ENCODE results near the gene NOS3.

- peak in 1 of 2 donors; percentile 17 for TF ChIP-seq POLR2AphosphoS5 (IDR thresholded peaks at IDR 0.05)
- no peak for TF ChIP-seq CTCF (IDR thresholded peaks at IDR 0.05)
These were observed 48.4 kb downstream of the NOS3 start for GRCh38 chr7:151038951-151039849.
